HepG2 (cell line): Measurements from ENCODE around the gene UBQLN1. TPM values are rescaled to one million over a fixed set of nuclear protein-coding genes. Genes with fewer than 3 reads are reported as not detected.

Source experiments
- CCDC6 ChIP-seq: sonication (generic); formaldehyde crosslinking; IDR thresholded peaks from 2 replicates; pipeline ENCODE4 v1.8.1; 2022; ENCODE audit warnings: mild to moderate bottlenecking, missing genetic modification reagents, moderate library complexity
- FIP1L1 ChIP-seq: fragments of 200-400 bp; formaldehyde crosslinking; IDR thresholded peaks from 2 replicates; pipeline ENCODE4 v1.6.1; 2018; ENCODE audit warnings: low read depth, mild to moderate bottlenecking, low read length, moderate library complexity, borderline replicate concordance; ENCODE audit not compliant: insufficient read depth
- HNRNPUL1 ChIP-seq: fragments of 200-400 bp; formaldehyde crosslinking; IDR thresholded peaks from 2 replicates; pipeline ENCODE4 v1.6.1; 2017; ENCODE audit warnings: low read depth, mild to moderate bottlenecking, low read length, moderate library complexity
- KLF9 ChIP-seq: IDR thresholded peaks from 2 replicates; pipeline ENCODE4 v1.6.1; 2016; ENCODE audit warnings: low read depth
- MAF1 ChIP-seq: sonication (generic); formaldehyde crosslinking; IDR thresholded peaks from 2 replicates; pipeline ENCODE4 v1.5.0; 2020; ENCODE audit warnings: missing genetic modification reagents, borderline replicate concordance
- NRL ChIP-seq: sonication (generic); formaldehyde crosslinking; IDR thresholded peaks from 2 replicates; pipeline ENCODE4 v1.5.0; 2020; ENCODE audit warnings: missing genetic modification reagents, mild to moderate bottlenecking, moderate library complexity, borderline replicate concordance
- TP53 ChIP-seq: sonication (generic); formaldehyde crosslinking; conservative IDR thresholded peaks from 2 replicates; pipeline ENCODE4 v1.4.0; 2020; ENCODE audit warnings: missing genetic modification reagents
- U2AF2 ChIP-seq: fragments of 200-400 bp; formaldehyde crosslinking; IDR thresholded peaks from 2 replicates; pipeline ENCODE4 v1.6.1; 2017; ENCODE audit warnings: low read depth, mild to moderate bottlenecking, low read length
- ZEB1 ChIP-seq: IDR thresholded peaks from 2 replicates; pipeline ENCODE4 v1.6.1; 2012; ENCODE audit warnings: mild to moderate bottlenecking, low read depth, inconsistent platforms; ENCODE audit not compliant: insufficient replicate concordance
- ZFP36L1 ChIP-seq: sonication (generic); formaldehyde crosslinking; IDR thresholded peaks from 2 replicates; pipeline ENCODE4 v1.8.0; 2022; ENCODE audit warnings: mild to moderate bottlenecking, missing genetic modification reagents, moderate library complexity
- ZNF180 ChIP-seq: sonication (generic); formaldehyde crosslinking; IDR thresholded peaks from 2 replicates; pipeline ENCODE4 v1.4.0; 2020; ENCODE audit warnings: low read depth, missing genetic modification reagents, borderline replicate concordance
- ZNF253 ChIP-seq: sonication (generic); formaldehyde crosslinking; IDR thresholded peaks from 2 replicates; pipeline ENCODE4 v1.8.0; 2022; ENCODE audit warnings: mild to moderate bottlenecking, missing genetic modification reagents, borderline replicate concordance
- ZNF383 ChIP-seq: sonication (generic); formaldehyde crosslinking; IDR thresholded peaks from 2 replicates; pipeline ENCODE4 v1.4.0; 2020; ENCODE audit warnings: missing genetic modification reagents, mild to moderate bottlenecking, borderline replicate concordance
- ZNF552 ChIP-seq: sonication (generic); formaldehyde crosslinking; IDR thresholded peaks from 2 replicates; pipeline ENCODE4 v1.9.0; 2022; ENCODE audit warnings: missing genetic modification reagents, mild to moderate bottlenecking, borderline replicate concordance
- ZNF619 ChIP-seq: sonication (generic); formaldehyde crosslinking; IDR thresholded peaks from 2 replicates; pipeline ENCODE4 v1.4.0; 2020; ENCODE audit warnings: mild to moderate bottlenecking, missing genetic modification reagents
- ZNF672 ChIP-seq: sonication (generic); formaldehyde crosslinking; IDR thresholded peaks from 2 replicates; pipeline ENCODE4 v1.8.1; 2022; ENCODE audit warnings: missing genetic modification reagents
- ZNF766 ChIP-seq: sonication (generic); formaldehyde crosslinking; IDR thresholded peaks from 2 replicates; pipeline ENCODE4 v1.5.0; 2020; ENCODE audit warnings: missing genetic modification reagents, borderline replicate concordance
- ZNF775 ChIP-seq: sonication (generic); formaldehyde crosslinking; IDR thresholded peaks from 2 replicates; pipeline ENCODE4 v1.4.0; 2020; ENCODE audit warnings: missing genetic modification reagents, mild to moderate bottlenecking, moderate library complexity, borderline replicate concordance
- ZSCAN20 ChIP-seq: sonication (generic); formaldehyde crosslinking; IDR thresholded peaks from 2 replicates; pipeline ENCODE4 v1.4.0; 2020; ENCODE audit warnings: missing genetic modification reagents, mild to moderate bottlenecking, borderline replicate concordance
- polyA plus RNA-seq, 8 experiments: library from polyadenylated mRNA; depleted of rRNA in 3 of 8; stranded (reverse) in 7 of 8; unstranded in 1 of 8; fragments of >200 nt; fragmentation: Illumina TruSeq in 4 of 8; extraction: Trizol in 4 of 8; gene quantifications; 2 replicates each; pipeline versions ENCODE4 v1.2.1 to v1.2.3, GENCODE V29; 2011 to 2016; ENCODE audit warnings: low read depth in 4 of 8, missing spikeins in 1 of 8, mixed read lengths in 1 of 8; ENCODE audit not compliant: insufficient read depth in 1 of 8
- total RNA-seq, 5 experiments: library from RNA; depleted of rRNA; stranded (reverse); fragments of >200 nt; fragmentation: Illumina TruSeq; extraction: Trizol; gene quantifications; 2 replicates each; pipeline ENCODE4 v1.2.3, GENCODE V29; 2016; ENCODE audit warnings: low read depth in 1 of 5
- TF ChIP-seq, protein P1 (sequence below): sonication (generic); formaldehyde crosslinking; IDR thresholded peaks from 2 replicates; pipeline ENCODE4 v1.4.0; 2020; ENCODE audit warnings: missing genetic modification reagents
- TF ChIP-seq, protein P2 (sequence below): IDR thresholded peaks from 2 replicates; pipeline ENCODE4 v1.6.1; 2016; ENCODE audit warnings: missing biosample characterization, missing genetic modification reagents, low read depth
- TF ChIP-seq, protein P3 (sequence below): sonication (generic); formaldehyde crosslinking; IDR thresholded peaks from 2 replicates; pipeline ENCODE4 v1.9.0; 2021; ENCODE audit warnings: missing genetic modification reagents, mild to moderate bottlenecking, borderline replicate concordance

UBQLN1 gene
- total and polyA plus RNA-seq, 2 of the 13 experiments (the other 11 are each of a cell fraction or from before 2014, with no cell fraction given) = 78.1 to 83.8 TPM

DNA sequence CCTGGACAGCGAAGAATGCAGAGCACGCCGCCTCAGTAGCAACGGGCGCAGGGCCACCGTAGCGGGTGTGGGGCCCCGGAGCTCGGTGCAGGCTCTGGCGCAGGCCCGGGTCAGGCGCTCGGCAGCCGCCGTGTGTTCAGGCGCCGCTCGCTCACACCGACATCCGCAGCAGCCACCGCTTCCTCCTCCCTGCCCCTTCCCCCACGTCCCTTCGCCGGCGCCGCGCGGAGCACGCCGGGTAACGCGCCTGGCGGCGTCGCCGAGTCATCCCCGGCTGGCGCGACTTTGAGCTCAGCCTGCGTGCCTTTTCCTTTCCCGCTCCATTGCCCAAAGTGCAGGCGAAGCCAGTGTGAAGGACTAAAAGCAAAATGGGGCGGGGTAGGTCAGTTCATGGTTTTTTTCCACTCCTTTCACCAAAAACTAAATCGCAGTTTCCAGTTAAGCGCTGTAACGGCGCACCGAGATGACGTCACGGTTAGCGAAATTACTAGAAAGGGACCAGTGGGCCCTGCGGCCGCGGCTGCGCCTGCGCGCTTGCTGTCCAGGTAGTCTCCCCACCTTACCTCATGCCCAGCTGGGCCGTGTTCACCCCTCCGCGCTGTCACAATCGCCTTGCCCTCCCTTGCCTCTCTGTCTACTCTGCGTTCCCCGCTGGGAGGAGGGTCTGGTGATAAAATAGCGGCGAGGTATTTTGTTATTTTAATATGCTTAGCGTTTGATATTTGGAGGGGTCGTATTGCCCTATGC is at the start of gene UBQLN1 (continued):
- no peak for TF ChIP-seq ZNF383
- TF ChIP-seq ZNF775 = no peak
- TF ChIP-seq, protein P1, sequence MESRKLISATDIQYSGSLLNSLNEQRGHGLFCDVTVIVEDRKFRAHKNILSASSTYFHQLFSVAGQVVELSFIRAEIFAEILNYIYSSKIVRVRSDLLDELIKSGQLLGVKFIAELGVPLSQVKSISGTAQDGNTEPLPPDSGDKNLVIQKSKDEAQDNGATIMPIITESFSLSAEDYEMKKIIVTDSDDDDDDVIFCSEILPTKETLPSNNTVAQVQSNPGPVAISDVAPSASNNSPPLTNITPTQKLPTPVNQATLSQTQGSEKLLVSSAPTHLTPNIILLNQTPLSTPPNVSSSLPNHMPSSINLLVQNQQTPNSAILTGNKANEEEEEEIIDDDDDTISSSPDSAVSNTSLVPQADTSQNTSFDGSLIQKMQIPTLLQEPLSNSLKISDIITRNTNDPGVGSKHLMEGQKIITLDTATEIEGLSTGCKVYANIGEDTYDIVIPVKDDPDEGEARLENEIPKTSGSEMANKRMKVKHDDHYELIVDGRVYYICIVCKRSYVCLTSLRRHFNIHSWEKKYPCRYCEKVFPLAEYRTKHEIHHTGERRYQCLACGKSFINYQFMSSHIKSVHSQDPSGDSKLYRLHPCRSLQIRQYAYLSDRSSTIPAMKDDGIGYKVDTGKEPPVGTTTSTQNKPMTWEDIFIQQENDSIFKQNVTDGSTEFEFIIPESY (CRISPR knock-in tag) = no peak; the same call in 1 of the 2 replicates
- TF ChIP-seq, protein P2, sequence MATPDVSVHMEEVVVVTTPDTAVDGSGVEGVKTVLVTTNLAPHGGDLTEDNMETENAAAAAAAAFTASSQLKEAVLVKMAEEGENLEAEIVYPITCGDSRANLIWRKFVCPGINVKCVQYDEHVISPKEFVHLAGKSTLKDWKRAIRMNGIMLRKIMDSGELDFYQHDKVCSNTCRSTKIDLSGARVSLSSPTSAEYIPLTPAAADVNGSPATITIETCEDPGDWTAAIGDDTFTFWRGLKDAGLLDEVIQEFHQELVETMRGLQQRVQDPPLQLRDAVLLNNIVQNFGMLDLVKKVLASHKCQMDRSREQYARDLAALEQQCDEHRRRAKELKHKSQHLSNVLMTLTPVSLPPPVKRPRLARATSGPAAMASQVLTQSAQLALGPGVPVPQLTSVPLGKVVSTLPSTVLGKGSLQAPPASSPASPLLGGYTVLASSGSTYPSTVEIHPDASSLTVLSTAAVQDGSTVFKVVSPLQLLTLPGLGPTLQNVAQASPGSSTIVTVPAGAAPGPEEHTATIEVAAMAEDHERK = peak; percentile 79
- no peak for TF ChIP-seq ZEB1
- no peak for TF ChIP-seq HNRNPUL1
- no peak for TF ChIP-seq ZNF672 (CRISPR knock-in tag)
- TF ChIP-seq ZNF180 (CRISPR knock-in tag) = peak; percentile 39; the same call in 1 of the 2 replicates
- no peak for TF ChIP-seq MAF1 (CRISPR knock-in tag)
- peak; percentile 68; the same call in 1 of the 2 replicates for TF ChIP-seq ZNF253 (CRISPR knock-in tag)
- peak; percentile 62 for TF ChIP-seq CCDC6 (CRISPR knock-in tag)
- peak; percentile 76 for TF ChIP-seq ZNF619
- TF ChIP-seq ZFP36L1 (CRISPR knock-in tag) = peak; percentile 51
- TF ChIP-seq U2AF2 = no peak
- peak; percentile 35 for TF ChIP-seq NRL (CRISPR knock-in tag)
- TF ChIP-seq, protein P3, sequence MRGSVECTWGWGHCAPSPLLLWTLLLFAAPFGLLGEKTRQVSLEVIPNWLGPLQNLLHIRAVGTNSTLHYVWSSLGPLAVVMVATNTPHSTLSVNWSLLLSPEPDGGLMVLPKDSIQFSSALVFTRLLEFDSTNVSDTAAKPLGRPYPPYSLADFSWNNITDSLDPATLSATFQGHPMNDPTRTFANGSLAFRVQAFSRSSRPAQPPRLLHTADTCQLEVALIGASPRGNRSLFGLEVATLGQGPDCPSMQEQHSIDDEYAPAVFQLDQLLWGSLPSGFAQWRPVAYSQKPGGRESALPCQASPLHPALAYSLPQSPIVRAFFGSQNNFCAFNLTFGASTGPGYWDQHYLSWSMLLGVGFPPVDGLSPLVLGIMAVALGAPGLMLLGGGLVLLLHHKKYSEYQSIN (CRISPR knock-in tag) = no peak
- no peak for TF ChIP-seq ZSCAN20 (CRISPR knock-in tag)
- TF ChIP-seq TP53 (CRISPR knock-in tag) = no peak
- TF ChIP-seq FIP1L1 = no peak
- TF ChIP-seq KLF9 (CRISPR knock-in tag) = no peak; the same call in 1 of the 2 replicates
- TF ChIP-seq ZNF766 (CRISPR knock-in tag) = peak; percentile 51; the same call in 1 of the 2 replicates
- TF ChIP-seq ZNF552 = peak; percentile 56; the same call in 1 of the 2 replicates
